Activated CD4-positive, alpha-beta T cell treated with anti-CD3 and anti-CD28 coated beads, Interleukin-2, amount 10 ng/mL, durations not matched to agents 7 days and 5 days (primary cell): ENCODE results near the gene TMEM50B. TPM values are rescaled to one million over a fixed set of nuclear protein-coding genes. Genes with fewer than 3 reads are reported as not detected.
"Not testable (repeated sequence)": the region's sequence is repeated elsewhere in the genome, so short reads cannot be mapped to it uniquely, and the experiment has no call there.

Experiments used
- CTCF ChIA-PET: fragments of 350-600 bp; sonication (Branson Sonifier 250); formaldehyde crosslinking; loops from one replicate; lab custom pipeline; 2021; ENCODE audit warnings: antibody characterized with exemption; lab: Charles Lee
- POLR2A ChIA-PET: fragments of 350-600 bp; sonication (Branson Sonifier 250); formaldehyde crosslinking; loops from one replicate; lab custom pipeline; 2021; ENCODE audit warnings: antibody characterized with exemption; lab: Charles Lee
- DNase-seq: peaks from one replicate; pipeline ENCODE4 v3.0.0-alpha.2; 2020
- H3K27ac Mint-ChIP-seq: one replicate; pipeline ENCODE4 v1.8.0; 2021; ENCODE audit warnings: mild to moderate bottlenecking, moderate library complexity, mixed read lengths
- H3K27me3 Mint-ChIP-seq: one replicate; pipeline ENCODE4 v1.8.0; 2021; ENCODE audit warnings: mixed read lengths
- H3K36me3 Mint-ChIP-seq: one replicate; pipeline ENCODE4 v1.8.0; 2021; ENCODE audit warnings: low read depth, mixed read lengths
- H3K4me1 Mint-ChIP-seq: one replicate; pipeline ENCODE4 v1.8.0; 2021; ENCODE audit warnings: mixed read lengths
- H3K4me3 Mint-ChIP-seq: one replicate; pipeline ENCODE4 v1.8.0; 2021; ENCODE audit warnings: mild to moderate bottlenecking, moderate library complexity, mixed read lengths
- H3K9me3 Mint-ChIP-seq: one replicate; pipeline ENCODE4 v1.8.0; 2021; ENCODE audit warnings: mixed read lengths
- total RNA-seq, 2 experiments: library from RNA; stranded (reverse); gene quantifications; one replicate each; pipeline ENCODE4 v1.2.3, GENCODE V29; 2021

Gene TMEM50B
- total RNA-seq: 10 to 100 TPM; 33.5 to 34.4 TPM

GRCh38 chr21:33479679-33480480, at the start of gene TMEM50B:
Gene TMEM50B (minus strand): TSS chr21:33479974. CDS start chr21:33468885, 11,089 bp downstream.
- H3K27me3 Mint-ChIP-seq: no peaks in the 10 kb centered on the region
- peaks cover 25% of the 10 kb centered on the region for H3K4me1 Mint-ChIP-seq
- DNase-seq: peak; percentile 93
- peak within 1 kb of the TSS; percentile 90 for H3K4me3 Mint-ChIP-seq
- ChIA-PET CTCF (interaction anchor here (0.5 to 2.8 kb wide), 10 partner anchors 9 to 1280 kb away, joined by 3 to 20 read pairs (median 4); partner anchors contain the start of genes DNAJC28 and IFNAR1), POLR2A (interaction anchor here (0.5 to 2.1 kb wide), 3 partner anchors 11 to 64 kb away, joined by 3 to 15 read pairs (median 3); partner anchors contain the start of gene DNAJC28)
- H3K27ac Mint-ChIP-seq: peak within 1 kb of the TSS; percentile 97
- no peaks in the 10 kb centered on the region for H3K9me3 Mint-ChIP-seq
- H3K36me3 Mint-ChIP-seq: no peaks in the 10 kb centered on the region

GRCh38 chr21:33522953-33523349, 43.2 kb upstream of the TMEM50B start:
- Mint-ChIP-seq H3K27ac (no peak overlapping the region), H3K36me3 (peaks cover 34% of the 10 kb centered on the region), H3K4me3 (no peak overlapping the region), H3K9me3 (no peaks in the 10 kb centered on the region), H3K27me3 (no peaks in the 10 kb centered on the region), H3K4me1 (no peaks in the 10 kb centered on the region)
- POLR2A ChIA-PET: no interaction called here
- CTCF ChIA-PET: no interaction called here
- no peak for DNase-seq

DNA sequence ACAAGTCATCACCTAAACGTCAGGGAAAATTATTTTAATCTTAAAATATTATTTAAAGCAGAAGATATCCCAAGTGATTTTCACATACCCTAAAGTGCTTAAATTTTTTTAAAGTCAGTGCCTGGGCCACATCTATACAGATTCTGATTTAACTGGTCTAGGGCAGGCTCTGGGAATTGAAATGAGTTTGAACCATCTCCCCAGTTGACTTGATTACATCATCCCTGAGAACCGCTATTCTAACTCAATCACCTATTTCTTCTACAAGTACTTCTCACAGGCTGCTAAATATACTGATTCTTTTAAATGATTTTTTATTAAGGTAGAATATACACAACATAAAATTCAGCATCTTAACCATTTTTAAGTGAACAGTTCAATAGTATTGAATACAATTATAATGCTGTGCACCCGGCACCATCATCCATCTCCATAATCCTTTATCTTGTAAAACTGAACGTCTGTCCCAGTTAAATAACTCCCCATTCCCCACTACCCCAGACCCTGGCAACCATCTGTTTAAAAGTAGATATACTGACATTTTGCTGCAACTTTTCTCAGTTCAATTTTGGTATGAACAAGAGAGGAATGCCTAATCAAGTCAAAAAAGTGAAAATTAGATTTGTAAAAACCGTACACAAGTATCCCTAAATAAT, 42.7 kb upstream of the TMEM50B start:
- peaks cover 34% of the 10 kb centered on the region for H3K36me3 Mint-ChIP-seq
- ChIA-PET CTCF (interaction anchor here (0.6 kb wide), 1 partner anchor 83 kb away, joined by 3 read pairs; no protein-coding TSS in a partner anchor), POLR2A (interaction anchor here (0.6 kb wide), 1 partner anchor 22 kb away, joined by 3 read pairs; no protein-coding TSS in a partner anchor)
- H3K27ac Mint-ChIP-seq: no peak overlapping the region
- DNase-seq: no peak
- no peak overlapping the region for H3K4me3 Mint-ChIP-seq
- H3K27me3 Mint-ChIP-seq: no peaks in the 10 kb centered on the region
- no peaks in the 10 kb centered on the region for H3K9me3 Mint-ChIP-seq
- H3K4me1 Mint-ChIP-seq: no peaks in the 10 kb centered on the region

DNA sequence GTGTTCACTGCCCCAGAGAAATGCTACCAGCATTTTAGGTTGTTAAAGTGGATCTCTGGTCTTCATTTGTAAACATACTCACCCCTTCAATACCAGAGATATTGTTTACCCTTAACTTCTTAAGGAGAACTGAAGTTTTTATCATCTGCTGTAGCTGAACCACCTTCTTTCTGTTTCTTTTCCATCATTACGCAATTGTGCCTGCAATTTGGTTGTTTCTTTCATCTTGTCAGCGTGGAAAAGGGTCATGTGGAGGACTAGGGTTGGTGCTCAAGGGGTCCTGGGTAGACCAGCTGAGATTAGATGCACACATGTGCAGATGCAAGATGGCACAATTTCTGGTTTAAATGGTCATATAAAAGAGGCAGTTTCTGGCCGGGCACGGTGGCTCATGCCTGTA, 39.1 kb upstream of the TMEM50B start:
- DNase-seq: no peak
- POLR2A ChIA-PET: no interaction called here
- peaks cover 15% of the 10 kb centered on the region for H3K4me1 Mint-ChIP-seq
- CTCF ChIA-PET: interaction anchor here (0.6 to 1.2 kb wide), 4 partner anchors 10 to 738 kb away, joined by 3 to 4 read pairs (median 4); partner anchors contain the start of gene DNAJC28
- peaks cover 49% of the 10 kb centered on the region for H3K36me3 Mint-ChIP-seq
- no peak overlapping the region for H3K27ac Mint-ChIP-seq
- no peaks in the 10 kb centered on the region for H3K9me3 Mint-ChIP-seq
- H3K27me3 Mint-ChIP-seq: no peaks in the 10 kb centered on the region
- H3K4me3 Mint-ChIP-seq: no peak overlapping the region

DNA sequence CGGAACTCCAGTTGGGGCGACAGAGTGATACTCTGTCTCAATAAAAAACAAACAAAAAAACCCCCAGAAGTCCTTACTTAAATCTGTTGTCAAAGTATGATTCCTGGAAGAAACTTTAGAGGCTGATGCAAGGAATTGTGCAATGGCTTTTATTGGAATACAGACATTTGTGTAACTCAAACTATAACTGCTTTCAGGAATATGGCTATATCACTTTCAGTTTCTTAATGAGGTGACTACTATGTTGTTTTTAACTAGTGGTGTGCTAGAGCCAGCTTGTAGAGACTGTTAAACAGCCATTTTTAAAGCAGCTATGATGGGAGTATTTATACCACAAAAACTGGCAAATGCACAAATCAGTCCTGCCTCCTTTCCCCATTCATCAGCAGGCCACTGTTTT, 34.5 kb upstream of the TMEM50B start:
- H3K36me3 Mint-ChIP-seq: peaks cover 62% of the 10 kb centered on the region
- no peaks in the 10 kb centered on the region for H3K27me3 Mint-ChIP-seq
- ChIA-PET POLR2A (no interaction called here), CTCF (interaction anchor here (0.9 to 1.7 kb wide), 7 partner anchors 11 to 35 kb away, joined by 3 to 5 read pairs (median 4); partner anchors contain the start of genes DNAJC28 and GART)
- H3K4me1 Mint-ChIP-seq: peaks cover 18% of the 10 kb centered on the region
- DNase-seq: no peak
- peak overlapping the region; percentile 71 for H3K27ac Mint-ChIP-seq
- H3K4me3 Mint-ChIP-seq: no peak overlapping the region
- H3K9me3 Mint-ChIP-seq: no peaks in the 10 kb centered on the region

GRCh38 chr21:33512481-33512880, 32.7 kb upstream of the TMEM50B start:
- Mint-ChIP-seq H3K27ac (no peak overlapping the region), H3K27me3 (no peaks in the 10 kb centered on the region), H3K4me1 (peaks cover 18% of the 10 kb centered on the region), H3K4me3 (no peak overlapping the region), H3K9me3 (no peaks in the 10 kb centered on the region), H3K36me3 (peaks cover 62% of the 10 kb centered on the region)
- CTCF ChIA-PET: no interaction called here
- POLR2A ChIA-PET: no interaction called here
- no peak for DNase-seq

DNA sequence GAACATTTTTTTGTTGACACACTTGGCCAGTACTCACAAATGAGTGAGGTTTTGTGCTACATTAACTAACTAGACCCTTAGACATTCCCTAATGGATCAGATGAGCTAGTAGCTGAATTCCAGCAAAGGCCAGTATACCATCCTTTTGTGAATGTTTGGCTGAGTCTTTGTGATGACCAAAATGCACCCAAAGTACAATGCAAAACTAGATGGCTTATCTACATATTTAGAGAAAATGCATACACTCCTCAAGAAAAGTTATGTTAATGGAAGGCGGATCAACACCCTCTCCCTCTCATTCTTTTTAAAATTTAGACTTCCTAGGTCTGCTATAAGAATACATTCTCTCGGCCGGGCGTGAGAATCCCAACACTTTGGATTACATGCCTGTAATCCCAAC, 31.9 kb upstream of the TMEM50B start:
- POLR2A ChIA-PET: interaction anchor here (0.6 kb wide), 1 partner anchor 69 kb away, joined by 3 read pairs; no protein-coding TSS in a partner anchor
- no peak for DNase-seq
- Mint-ChIP-seq H3K27ac (no peak overlapping the region), H3K9me3 (peaks cover 2% of the 10 kb centered on the region), H3K4me1 (peaks cover 18% of the 10 kb centered on the region), H3K36me3 (peaks cover 60% of the 10 kb centered on the region), H3K4me3 (no peak overlapping the region), H3K27me3 (no peaks in the 10 kb centered on the region)
- CTCF ChIA-PET: no interaction called here

DNA sequence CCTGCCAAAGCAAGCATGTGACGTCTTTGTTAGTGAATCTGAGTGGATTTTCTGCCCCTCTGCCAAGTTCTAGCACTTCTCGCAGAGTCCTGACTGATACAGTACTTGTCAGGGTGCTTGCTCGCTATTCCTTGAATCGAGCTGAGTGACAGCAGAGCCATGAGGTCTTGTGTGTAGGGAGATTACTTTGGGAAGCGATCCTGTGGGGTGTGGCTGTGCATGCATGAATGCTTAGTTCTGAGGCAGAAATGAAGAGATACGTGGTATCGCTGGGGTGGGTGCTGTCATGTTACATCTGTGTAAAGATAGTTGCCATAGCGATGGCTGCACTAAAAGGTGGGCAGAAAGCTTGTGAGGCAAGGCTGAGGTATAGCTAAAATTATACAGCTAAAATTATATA, 31.1 kb upstream of the TMEM50B start:
- POLR2A ChIA-PET: no interaction called here
- DNase-seq: no peak
- H3K27ac Mint-ChIP-seq: no peak overlapping the region
- peaks cover 2% of the 10 kb centered on the region for H3K9me3 Mint-ChIP-seq
- H3K36me3 Mint-ChIP-seq: peaks cover 59% of the 10 kb centered on the region
- no peak overlapping the region for H3K4me3 Mint-ChIP-seq
- peaks cover 18% of the 10 kb centered on the region for H3K4me1 Mint-ChIP-seq
- H3K27me3 Mint-ChIP-seq: no peaks in the 10 kb centered on the region
- CTCF ChIA-PET: no interaction called here

DNA sequence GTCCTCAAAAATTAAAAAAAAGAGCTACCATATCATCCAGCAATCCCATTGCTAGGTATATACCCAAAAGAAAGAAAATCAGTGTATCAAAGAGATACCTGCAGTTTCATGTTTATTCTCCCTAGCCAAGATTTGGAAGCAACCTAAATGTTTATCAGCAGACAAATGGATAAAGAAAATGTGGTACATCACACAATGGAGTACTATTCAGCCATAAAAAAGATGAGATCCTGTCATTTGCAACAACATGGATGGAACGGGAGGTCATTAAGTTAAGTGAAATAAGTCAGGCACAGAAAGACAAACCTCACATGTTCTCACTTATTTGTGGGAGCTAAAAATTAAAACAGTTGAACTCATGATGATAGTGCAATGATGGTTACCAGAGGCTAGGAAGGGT, 27.2 kb upstream of the TMEM50B start:
- not testable (repeated sequence) for H3K27ac Mint-ChIP-seq

GRCh38 chr21:33505833-33506232, 26.1 kb upstream of the TMEM50B start:
- H3K27me3 Mint-ChIP-seq: no peaks in the 10 kb centered on the region
- peaks cover 2% of the 10 kb centered on the region for H3K9me3 Mint-ChIP-seq
- no peak for DNase-seq
- H3K4me1 Mint-ChIP-seq: no peaks in the 10 kb centered on the region
- H3K27ac Mint-ChIP-seq: no peak overlapping the region
- POLR2A ChIA-PET: interaction anchor here (0.6 kb wide), 1 partner anchor 47 kb away, joined by 16 read pairs; no protein-coding TSS in a partner anchor
- CTCF ChIA-PET: interaction anchor here (0.6 to 1.5 kb wide), 2 partner anchors 38 to 100 kb away, joined by 3 read pairs; no protein-coding TSS in a partner anchor
- H3K4me3 Mint-ChIP-seq: no peak overlapping the region
- peaks cover 64% of the 10 kb centered on the region for H3K36me3 Mint-ChIP-seq

More for the DNA sequence above, 27.2 kb upstream of the TMEM50B start:
- H3K9me3 Mint-ChIP-seq, POLR2A ChIA-PET, H3K27me3 Mint-ChIP-seq, H3K4me1 Mint-ChIP-seq, DNase-seq, H3K4me3 Mint-ChIP-seq: not testable (repeated sequence)
- CTCF ChIA-PET: interaction anchor here (1.5 kb wide), 1 partner anchor 98 kb away, joined by 3 read pairs; no protein-coding TSS in a partner anchor
- H3K36me3 Mint-ChIP-seq: peaks cover 68% of the 10 kb centered on the region

- ChIA-PET POLR2A (no interaction called here), CTCF (interaction anchor here (1.2 kb wide), 1 partner anchor 16 kb away, joined by 4 read pairs; the partner anchor contains the start of gene TMEM50B)
- DNase-seq: no peak
- peaks cover 7% of the 10 kb centered on the region for H3K4me1 Mint-ChIP-seq
- no peak overlapping the region for H3K4me3 Mint-ChIP-seq
- peaks cover 2% of the 10 kb centered on the region for H3K36me3 Mint-ChIP-seq
- H3K27me3 Mint-ChIP-seq: peaks cover 4% of the 10 kb centered on the region
- H3K27ac Mint-ChIP-seq: no peak overlapping the region
- H3K9me3 Mint-ChIP-seq: no peaks in the 10 kb centered on the region
These were observed 16.6 kb upstream of the TMEM50B start for GRCh38 chr21:33496345-33496744.

DNA sequence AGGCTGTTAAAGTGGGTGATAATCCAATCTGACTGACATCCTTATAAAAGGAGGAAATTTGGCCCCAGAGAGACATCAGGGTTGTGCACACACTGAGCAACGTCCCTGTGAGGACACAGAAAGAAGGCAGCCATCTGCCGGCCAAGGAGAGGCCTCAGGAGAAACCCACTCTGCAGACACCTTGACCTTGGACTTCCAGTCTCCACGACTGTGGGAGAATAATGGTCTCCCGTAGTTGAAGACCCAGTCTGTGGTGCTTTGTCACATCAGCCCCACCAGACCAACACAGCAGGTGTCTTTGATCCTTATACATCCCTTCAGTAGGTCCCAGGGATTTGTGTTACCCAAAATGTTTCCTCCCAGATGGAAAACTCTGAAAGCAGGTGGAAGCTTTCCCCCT, 16.0 kb upstream of the TMEM50B start:
- ChIA-PET POLR2A (no interaction called here), CTCF (interaction anchor here (1.2 to 1.6 kb wide), 2 partner anchors 15 to 16 kb away, joined by 4 to 5 read pairs; partner anchors contain the start of gene TMEM50B)
- Mint-ChIP-seq H3K9me3 (no peaks in the 10 kb centered on the region), H3K27me3 (peaks cover 4% of the 10 kb centered on the region), H3K27ac (no peak overlapping the region), H3K4me3 (no peak overlapping the region), H3K4me1 (peaks cover 11% of the 10 kb centered on the region), H3K36me3 (no peaks in the 10 kb centered on the region)
- no peak for DNase-seq
